SK-N-MC (cell line): ENCODE data around the gene SCNN1B.
"Not testable (repeated sequence)": the region's sequence is repeated elsewhere in the genome, so short reads cannot be mapped to it uniquely, and the experiment has no call there.

Experiments
- EZH2 ChIP-seq: fragments of 200-600 bp; sonication (generic); IDR thresholded peaks from one replicate; pipeline ENCODE4 v1.6.1; 2017; ENCODE audit warnings: antibody characterized with exemption
- FOXP2 ChIP-seq: optimal IDR thresholded peaks from 2 replicates; pipeline ENCODE3; 2011; ENCODE audit warnings: mild to moderate bottlenecking, moderate library complexity; ENCODE audit not compliant: insufficient read depth; ENCODE audit errors: extremely low read length, control extremely low read depth
- POLR2AphosphoS5 ChIP-seq: IDR thresholded peaks from 2 replicates; pipeline ENCODE4 v1.6.1; 2012; ENCODE audit warnings: mild to moderate bottlenecking, low read depth, low read length, borderline replicate concordance

GRCh38 chr16:23299815-23300214 lies 2.3 kb upstream of the SCNN1B start:
- not testable (repeated sequence) for TF ChIP-seq EZH2, POLR2AphosphoS5, FOXP2
